AG09319 (cell line): ENCODE results near the gene SCN11A.

Experiments used
- DNase-seq: peaks from one replicate; pipeline ENCODE4 v3.0.0-alpha.2; 2010; ENCODE audit warnings: low read depth; ENCODE audit errors: extremely low read depth
- TF ChIP-seq, protein P1 (sequence below): IDR thresholded peaks from 2 replicates; pipeline ENCODE4 v1.5.1; 2011; ENCODE audit warnings: low read depth, mild to moderate bottlenecking, inconsistent platforms, low read length, moderate library complexity

Gene SCN11A

DNA sequence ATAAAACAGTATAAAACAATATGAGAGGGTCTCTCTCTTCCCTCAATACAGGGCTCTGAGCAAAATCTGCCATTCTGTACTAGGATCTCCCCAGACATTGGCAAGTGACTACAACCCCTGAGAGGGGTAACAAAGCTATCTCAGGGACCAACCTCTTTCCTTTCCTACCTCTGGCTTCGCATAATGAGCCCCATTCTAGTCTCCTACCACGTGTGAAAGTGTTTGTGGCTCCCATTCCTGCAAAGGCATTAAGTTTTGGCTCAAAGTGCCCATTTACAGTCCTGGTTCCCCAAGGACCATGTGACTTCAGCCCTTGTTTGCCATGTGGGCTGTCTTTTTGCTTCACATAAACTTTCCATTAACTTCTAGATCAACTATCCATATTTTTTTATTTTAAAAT lies 46.4 kb downstream of the SCN11A start:
- TF ChIP-seq, protein P1, sequence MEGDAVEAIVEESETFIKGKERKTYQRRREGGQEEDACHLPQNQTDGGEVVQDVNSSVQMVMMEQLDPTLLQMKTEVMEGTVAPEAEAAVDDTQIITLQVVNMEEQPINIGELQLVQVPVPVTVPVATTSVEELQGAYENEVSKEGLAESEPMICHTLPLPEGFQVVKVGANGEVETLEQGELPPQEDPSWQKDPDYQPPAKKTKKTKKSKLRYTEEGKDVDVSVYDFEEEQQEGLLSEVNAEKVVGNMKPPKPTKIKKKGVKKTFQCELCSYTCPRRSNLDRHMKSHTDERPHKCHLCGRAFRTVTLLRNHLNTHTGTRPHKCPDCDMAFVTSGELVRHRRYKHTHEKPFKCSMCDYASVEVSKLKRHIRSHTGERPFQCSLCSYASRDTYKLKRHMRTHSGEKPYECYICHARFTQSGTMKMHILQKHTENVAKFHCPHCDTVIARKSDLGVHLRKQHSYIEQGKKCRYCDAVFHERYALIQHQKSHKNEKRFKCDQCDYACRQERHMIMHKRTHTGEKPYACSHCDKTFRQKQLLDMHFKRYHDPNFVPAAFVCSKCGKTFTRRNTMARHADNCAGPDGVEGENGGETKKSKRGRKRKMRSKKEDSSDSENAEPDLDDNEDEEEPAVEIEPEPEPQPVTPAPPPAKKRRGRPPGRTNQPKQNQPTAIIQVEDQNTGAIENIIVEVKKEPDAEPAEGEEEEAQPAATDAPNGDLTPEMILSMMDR = no peak
- no peak for DNase-seq
